Mesendoderm (in vitro differentiated cells): ENCODE data around the gene CCNY.

Experiments used
- DNase-seq: peaks from one replicate; pipeline ENCODE4 v3.0.0; 2013
- H2AK5ac ChIP-seq: 2 replicates; pipeline ENCODE4 v1.6.1; 2013; ENCODE audit warnings: low read length, inconsistent platforms
- H2BK120ac ChIP-seq: 2 replicates; pipeline ENCODE4 v1.6.1; 2013; ENCODE audit warnings: low read depth, mild to moderate bottlenecking, low read length, moderate library complexity, mixed read lengths
- H2BK15ac ChIP-seq: replicated peaks from 2 replicates; pipeline ENCODE4 v1.6.1; 2013; ENCODE audit warnings: low read depth, mild to moderate bottlenecking, moderate library complexity
- H2BK5ac ChIP-seq: 2 replicates; pipeline ENCODE4 v1.6.1; 2013; ENCODE audit warnings: low read length, inconsistent platforms
- H3K18ac ChIP-seq: 2 replicates; pipeline ENCODE4 v1.6.1; 2013; ENCODE audit warnings: mild to moderate bottlenecking, low read length, mixed read lengths
- H3K23ac ChIP-seq: one replicate; pipeline ENCODE4 v1.6.1; 2013; ENCODE audit warnings: low read length
- H3K27ac ChIP-seq: 2 replicates; pipeline ENCODE4 v1.5.1; 2013; ENCODE audit warnings: low read depth, mild to moderate bottlenecking, inconsistent platforms, low read length, moderate library complexity
- H3K27me3 ChIP-seq: 2 replicates; pipeline ENCODE4 v1.6.1; 2013; ENCODE audit warnings: low read length, control low read depth, mild to moderate bottlenecking, inconsistent platforms; ENCODE audit not compliant: insufficient read depth, poor library complexity
- H3K36me3 ChIP-seq: 2 replicates; pipeline ENCODE4 v1.6.1; 2013; ENCODE audit warnings: low read length, inconsistent platforms; ENCODE audit not compliant: control insufficient read depth, insufficient read depth
- H3K4ac ChIP-seq: one replicate; pipeline ENCODE4 v1.6.1; 2013; ENCODE audit warnings: low read depth, mild to moderate bottlenecking, low read length, moderate library complexity
- H3K4me1 ChIP-seq: 2 replicates; pipeline ENCODE4 v1.6.1; 2013; ENCODE audit warnings: low read depth, low read length, inconsistent platforms; ENCODE audit not compliant: control insufficient read depth
- H3K4me2 ChIP-seq: 2 replicates; pipeline ENCODE4 v1.6.1; 2013; ENCODE audit warnings: low read length
- H3K4me3 ChIP-seq: 2 replicates; pipeline ENCODE4 v1.5.1; 2013; ENCODE audit warnings: mild to moderate bottlenecking, low read length
- H3K56ac ChIP-seq: one replicate; pipeline ENCODE4 v1.6.1; 2013; ENCODE audit warnings: low read length
- H3K79me1 ChIP-seq: 2 replicates; pipeline ENCODE4 v1.6.1; 2013; ENCODE audit warnings: low read length, inconsistent platforms
- H3K79me2 ChIP-seq: 2 replicates; pipeline ENCODE4 v1.6.1; 2013; ENCODE audit warnings: mild to moderate bottlenecking, low read length; ENCODE audit not compliant: control insufficient read depth, insufficient read depth
- H3K9ac ChIP-seq: 2 replicates; pipeline ENCODE4 v1.6.1; 2013; ENCODE audit warnings: low read length, inconsistent platforms
- H4K5ac ChIP-seq: one replicate; pipeline ENCODE4 v1.6.1; 2013; ENCODE audit warnings: low read length
- H4K8ac ChIP-seq: one replicate; pipeline ENCODE4 v1.6.1; 2013; ENCODE audit warnings: low read depth, mild to moderate bottlenecking, control low read depth, low read length, moderate library complexity
- WGBS: extraction: QIAGEN DNeasy Blood & Tissue Kit; methylation state at CpG from one replicate; pipeline ENCODE4 v1.1.7; 2013; ENCODE audit warnings: low lambda C conversion rate, missing lambda C conversion rate; ENCODE audit not compliant: insufficient coverage; ENCODE audit errors: extremely low coverage; 5-methylcytosine and 5-hydroxymethylcytosine counted together

Gene CCNY

GRCh38 chr10:35372329-35372728, 36.0 kb downstream of the CCNY start:
- H3K27ac ChIP-seq: no peak overlapping the region

GRCh38 chr10:35375091-35375765, 38.9 kb downstream of the CCNY start:
- no peak overlapping the region for H3K9ac ChIP-seq
- WGBS: no CpG with 5 or more reads among the region's 1 CpG

More at GRCh38 chr10:35372329-35372728, 36.0 kb downstream of the CCNY start:
- no peak overlapping the region for H4K8ac ChIP-seq
- no CpG with 5 or more reads among the region's 5 CpGs for WGBS
- H3K18ac ChIP-seq: no peak overlapping the region
- H3K4me2 ChIP-seq: no peak overlapping the region
- no peak overlapping the region for H2AK5ac ChIP-seq
- no peak overlapping the region for H2BK120ac ChIP-seq
- no peak overlapping the region for H3K23ac ChIP-seq
- H3K4ac ChIP-seq: no peak overlapping the region
- no peak overlapping the region for H3K56ac ChIP-seq
- H3K4me1 ChIP-seq: no peaks in the 10 kb centered on the region
- H3K4me3 ChIP-seq: no peak overlapping the region
- no peak overlapping the region for H2BK15ac ChIP-seq
- H3K79me1 ChIP-seq: peaks cover 30% of the 10 kb centered on the region
- no peak overlapping the region for H3K9ac ChIP-seq
- H2BK5ac ChIP-seq: no peak overlapping the region
- no peaks in the 10 kb centered on the region for H3K36me3 ChIP-seq
- H4K5ac ChIP-seq: no peak overlapping the region
- DNase-seq: no peak
- no peaks in the 10 kb centered on the region for H3K27me3 ChIP-seq
- peaks cover 39% of the 10 kb centered on the region for H3K79me2 ChIP-seq

DNA sequence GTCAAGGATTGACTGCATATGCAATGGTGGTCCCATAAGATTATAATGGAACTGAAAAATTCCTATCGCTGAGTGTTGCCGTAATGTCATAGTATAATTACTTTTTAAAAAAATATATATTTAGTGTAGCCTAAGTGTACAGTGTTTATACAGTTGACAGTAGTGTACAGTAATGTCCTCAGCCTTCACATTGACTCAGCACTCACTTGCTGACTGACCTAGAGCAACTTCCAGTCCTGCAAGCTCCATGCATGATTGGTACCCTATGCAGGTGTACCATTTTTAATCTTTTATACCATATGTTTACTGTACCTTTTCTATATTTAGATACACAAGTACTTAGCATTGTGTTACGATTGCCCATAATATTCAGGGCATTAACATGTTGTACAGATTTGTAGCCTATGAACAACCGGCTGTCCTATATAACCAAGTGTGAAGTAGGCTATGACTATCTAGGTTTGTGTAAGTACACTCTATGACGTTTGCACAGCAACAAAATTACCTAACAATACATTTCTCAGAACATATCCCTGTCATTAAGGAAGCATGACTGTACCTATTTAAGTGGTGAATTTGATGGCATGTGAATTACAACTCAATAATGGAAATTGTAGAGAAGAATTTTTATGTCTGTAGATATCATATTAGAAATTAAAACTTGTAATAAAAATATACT, 40.9 kb downstream of the CCNY start:
- WGBS: no CpG with 5 or more reads among the region's 5 CpGs

More at GRCh38 chr10:35375091-35375765, 38.9 kb downstream of the CCNY start:
- no peaks in the 10 kb centered on the region for H3K36me3 ChIP-seq
- no peak overlapping the region for H3K4me2 ChIP-seq
- H3K4ac ChIP-seq: no peak overlapping the region
- H3K4me1 ChIP-seq: peaks cover 13% of the 10 kb centered on the region
- peaks cover 30% of the 10 kb centered on the region for H3K79me1 ChIP-seq
- H3K56ac ChIP-seq: no peak overlapping the region
- peak; percentile 34 for DNase-seq
- no peak overlapping the region for H2BK5ac ChIP-seq
- H3K27me3 ChIP-seq: no peaks in the 10 kb centered on the region
- no peak overlapping the region for H4K8ac ChIP-seq
- no peak overlapping the region for H2AK5ac ChIP-seq
- no peak overlapping the region for H2BK120ac ChIP-seq
- no peak overlapping the region for H4K5ac ChIP-seq
- no peak overlapping the region for H3K4me3 ChIP-seq
- H3K27ac ChIP-seq: no peak overlapping the region
- no peak overlapping the region for H3K23ac ChIP-seq
- no peak overlapping the region for H2BK15ac ChIP-seq
- no peak overlapping the region for H3K18ac ChIP-seq
- H3K79me2 ChIP-seq: peaks cover 30% of the 10 kb centered on the region

GRCh38 chr10:35378541-35379210, 42.4 kb downstream of the CCNY start:
- Histone ChIP-seq H3K27me3 (no peaks in the 10 kb centered on the region), H2BK120ac (peak overlapping the region; percentile 2), H3K4me3 (no peak overlapping the region), H2AK5ac (no peak overlapping the region), H3K79me1 (peaks cover 26% of the 10 kb centered on the region), H3K18ac (no peak overlapping the region), H3K4me1 (peaks cover 13% of the 10 kb centered on the region), H3K56ac (peak overlapping the region; percentile 3), H3K27ac (peak overlapping the region; percentile 14), H4K8ac (no peak overlapping the region), H3K23ac (no peak overlapping the region), H3K79me2 (peaks cover 28% of the 10 kb centered on the region), H2BK5ac (peak overlapping the region; percentile 28), H3K4me2 (no peak overlapping the region), H3K4ac (no peak overlapping the region), H4K5ac (no peak overlapping the region), H3K36me3 (no peaks in the 10 kb centered on the region), H3K9ac (no peak overlapping the region), H2BK15ac (no peak overlapping the region)
- peak; percentile 65 for DNase-seq
- WGBS: no CpG with 5 or more reads among the region's 9 CpGs

More for the DNA sequence above, 40.9 kb downstream of the CCNY start:
- Histone ChIP-seq H2BK5ac (no peak overlapping the region), H3K79me2 (peaks cover 24% of the 10 kb centered on the region), H3K9ac (no peak overlapping the region), H3K18ac (no peak overlapping the region), H2BK15ac (no peak overlapping the region), H3K79me1 (peaks cover 26% of the 10 kb centered on the region), H3K4me3 (no peak overlapping the region), H3K23ac (no peak overlapping the region), H3K27ac (no peak overlapping the region), H3K4ac (no peak overlapping the region), H3K4me1 (peaks cover 13% of the 10 kb centered on the region), H2BK120ac (no peak overlapping the region), H4K8ac (no peak overlapping the region), H2AK5ac (no peak overlapping the region), H3K56ac (no peak overlapping the region), H4K5ac (no peak overlapping the region), H3K4me2 (no peak overlapping the region), H3K27me3 (no peaks in the 10 kb centered on the region), H3K36me3 (no peaks in the 10 kb centered on the region)
- no peak for DNase-seq

DNA sequence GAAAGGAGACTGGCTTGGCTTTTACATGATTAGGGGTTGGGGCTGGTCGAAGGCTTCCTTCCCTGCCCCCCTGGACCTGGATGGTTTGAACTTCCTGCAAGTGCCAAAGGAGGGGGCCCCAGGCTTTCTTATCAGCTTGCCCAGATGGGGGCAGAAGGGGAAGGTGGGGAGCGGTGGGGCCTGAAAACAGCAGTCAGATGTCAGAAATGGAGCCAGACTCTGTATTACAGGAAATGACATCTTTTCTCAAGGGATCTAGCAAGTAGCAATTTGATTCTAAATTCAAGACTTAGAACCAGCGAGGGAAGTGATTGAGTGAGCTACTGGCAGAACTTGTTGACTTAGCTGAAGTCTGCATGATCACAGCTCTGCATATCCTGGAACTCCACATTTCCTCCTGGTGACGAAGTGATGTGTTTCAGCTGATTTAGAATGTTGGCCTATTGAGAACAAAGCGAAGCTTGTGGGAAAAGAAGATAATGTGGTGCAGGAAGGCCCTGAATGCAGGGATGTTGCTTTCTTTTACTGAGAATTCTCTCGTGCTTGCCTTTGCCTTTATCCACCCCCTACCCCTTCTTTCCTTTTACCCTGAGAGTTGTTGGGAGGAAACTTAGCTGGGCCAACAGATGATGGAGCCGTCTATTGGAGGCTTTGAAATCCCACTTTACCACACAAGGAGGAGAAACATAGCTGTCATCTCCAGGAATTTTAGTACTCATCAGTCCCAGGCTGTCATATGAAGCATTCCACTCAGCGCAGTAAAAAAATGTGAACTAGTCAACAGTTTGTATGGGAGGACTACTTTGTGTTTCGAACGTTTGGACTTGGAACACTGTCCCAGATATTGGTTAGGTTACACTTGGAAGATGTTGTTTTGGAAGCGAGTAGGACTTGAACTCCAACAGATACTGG, 43.2 kb downstream of the CCNY start:
- Histone ChIP-seq H3K79me1 (peaks cover 26% of the 10 kb centered on the region), H2BK5ac (no peak overlapping the region), H3K27me3 (no peaks in the 10 kb centered on the region), H4K8ac (no peak overlapping the region), H3K79me2 (peaks cover 28% of the 10 kb centered on the region), H2BK15ac (peak overlapping the region; percentile 41), H3K56ac (peak overlapping the region; percentile 18), H3K36me3 (no peaks in the 10 kb centered on the region), H3K23ac (no peak overlapping the region), H3K9ac (peak overlapping the region; percentile 23), H3K4me1 (peaks cover 13% of the 10 kb centered on the region), H2BK120ac (peak overlapping the region; percentile 2), H3K4me3 (no peak overlapping the region), H3K4ac (no peak overlapping the region), H3K18ac (peak overlapping the region; percentile 43), H3K27ac (peak overlapping the region; percentile 32), H2AK5ac (peak overlapping the region; percentile 12), H4K5ac (no peak overlapping the region), H3K4me2 (no peak overlapping the region)
- WGBS: no CpG with 5 or more reads among the region's 11 CpGs
- DNase-seq: peak; percentile 88
